DOHH2 (cell line): Measurements from ENCODE around the gene MYCBP2.
A peak's percentile ranks its signal among the peaks of the same experiment; 100 is the strongest.

Experiments
- H3F3A ChIP-seq: fragments of 200-600 bp; sonication (generic), shearing (Covaris generic); 2 replicates; pipeline ENCODE4 v1.6.0; 2016; ENCODE audit warnings: antibody characterized with exemption, mild to moderate bottlenecking; ENCODE audit not compliant: control insufficient read depth, insufficient read depth
- H3K27ac ChIP-seq: fragments of 200-600 bp; sonication (generic); 2 replicates; pipeline ENCODE4 v1.5.1; 2014; ENCODE audit warnings: low read depth, mild to moderate bottlenecking, low read length, moderate library complexity
- H3K27me3 ChIP-seq: fragments of 200-600 bp; sonication (generic); 2 replicates; pipeline ENCODE4 v1.6.1; 2014; ENCODE audit warnings: mild to moderate bottlenecking, low read length, mixed read lengths; ENCODE audit not compliant: control insufficient read depth
- H3K36me3 ChIP-seq: fragments of 200-600 bp; sonication (generic); 2 replicates; pipeline ENCODE4 v1.6.1; 2014; ENCODE audit warnings: mild to moderate bottlenecking, low read length, moderate library complexity, mixed read lengths; ENCODE audit not compliant: control insufficient read depth
- H3K4me1 ChIP-seq: fragments of 200-600 bp; sonication (generic); 2 replicates; pipeline ENCODE4 v1.6.1; 2014; ENCODE audit warnings: mild to moderate bottlenecking, low read length, mixed read lengths; ENCODE audit not compliant: control insufficient read depth
- H3K4me2 ChIP-seq: fragments of 200-600 bp; sonication (generic); 2 replicates; pipeline ENCODE4 v1.6.0; 2014; ENCODE audit warnings: mild to moderate bottlenecking, low read length, moderate library complexity
- H3K4me3 ChIP-seq: fragments of 200-600 bp; sonication (generic); 2 replicates; pipeline ENCODE4 v1.5.1; 2014; ENCODE audit warnings: mild to moderate bottlenecking, low read length, mixed read lengths
- H3K79me2 ChIP-seq: fragments of 200-600 bp; sonication (generic); 2 replicates; pipeline ENCODE4 v1.6.1; 2014; ENCODE audit warnings: mild to moderate bottlenecking, low read length, mixed read lengths; ENCODE audit not compliant: control insufficient read depth
- H3K9me2 ChIP-seq: fragments of 200-600 bp; sonication (generic); replicated peaks from 2 replicates; pipeline ENCODE4 v1.6.1; 2014; ENCODE audit warnings: mild to moderate bottlenecking, low read length, mixed read lengths; ENCODE audit not compliant: control insufficient read depth
- H3K9me3 ChIP-seq: fragments of 200-600 bp; sonication (generic); 2 replicates; pipeline ENCODE4 v1.6.1; 2014; ENCODE audit warnings: antibody characterized with exemption, low read length, mixed read lengths; ENCODE audit not compliant: control insufficient read depth, insufficient read depth
- H4K20me1 ChIP-seq: fragments of 200-600 bp; sonication (generic); 2 replicates; pipeline ENCODE4 v1.6.0; 2014; ENCODE audit warnings: low read depth, mild to moderate bottlenecking, antibody characterized with exemption, low read length, moderate library complexity; ENCODE audit not compliant: control insufficient read depth, insufficient read depth
- CTCF ChIP-seq: fragments of 200-600 bp; sonication (generic); IDR thresholded peaks from one replicate; pipeline ENCODE4 v1.5.1; 2014; ENCODE audit warnings: antibody characterized with exemption, mild to moderate bottlenecking, low read depth, low read length; ENCODE audit not compliant: poor library complexity, severe bottlenecking
- EZH2phosphoT487 ChIP-seq: fragments of 200-600 bp; sonication (generic); IDR thresholded peaks from 2 replicates; pipeline ENCODE4 v1.6.1; 2017; ENCODE audit warnings: borderline replicate concordance, mild to moderate bottlenecking, antibody characterized with exemption, low read length, moderate library complexity, mixed read lengths

Gene MYCBP2

GRCh38 chr13:77325371-77325980, 1.4 kb downstream of the MYCBP2 start:
- Histone ChIP-seq H3K9me2 (no peaks in the 10 kb centered on the region), H3F3A (peaks cover 24% of the 10 kb centered on the region), H3K36me3 (peaks cover 20% of the 10 kb centered on the region), H3K27me3 (no peaks in the 10 kb centered on the region), H4K20me1 (peaks cover 25% of the 10 kb centered on the region), H3K79me2 (peaks cover 64% of the 10 kb centered on the region), H3K4me2 (peak overlapping the region; percentile 81), H3K9me3 (no peaks in the 10 kb centered on the region), H3K4me1 (peaks cover 45% of the 10 kb centered on the region), H3K27ac (no peak overlapping the region), H3K4me3 (peak overlapping the region; percentile 80)
- no peak for TF ChIP-seq CTCF
- TF ChIP-seq EZH2phosphoT487 = no peak

GRCh38 chr13:77323858-77324257, 3.0 kb downstream of the MYCBP2 start:
- Histone ChIP-seq H3K9me3 (no peaks in the 10 kb centered on the region), H3K36me3 (peaks cover 9% of the 10 kb centered on the region), H3K4me2 (peak overlapping the region; percentile 81), H3K27me3 (no peaks in the 10 kb centered on the region), H3K4me3 (peak overlapping the region; percentile 80), H4K20me1 (peaks cover 39% of the 10 kb centered on the region), H3K9me2 (no peaks in the 10 kb centered on the region), H3K4me1 (peaks cover 44% of the 10 kb centered on the region), H3K27ac (no peak overlapping the region), H3K79me2 (peaks cover 80% of the 10 kb centered on the region), H3F3A (peaks cover 10% of the 10 kb centered on the region)
- no peak for TF ChIP-seq EZH2phosphoT487
- TF ChIP-seq CTCF = no peak

GRCh38 chr13:77319536-77319935, 7.4 kb downstream of the MYCBP2 start:
- Histone ChIP-seq H3K9me2 (no peaks in the 10 kb centered on the region), H3K4me3 (no peak overlapping the region), H3K4me2 (no peak overlapping the region), H3K27ac (no peak overlapping the region), H4K20me1 (peaks cover 36% of the 10 kb centered on the region), H3K36me3 (peaks cover 8% of the 10 kb centered on the region), H3K4me1 (peaks cover 19% of the 10 kb centered on the region), H3K79me2 (peaks cover 99% of the 10 kb centered on the region), H3F3A (no peaks in the 10 kb centered on the region), H3K9me3 (no peaks in the 10 kb centered on the region), H3K27me3 (no peaks in the 10 kb centered on the region)
- TF ChIP-seq EZH2phosphoT487 (no peak), CTCF (no peak)
